CD4-positive, alpha-beta memory T cell (primary cell): ENCODE data around the gene SLC25A48. TPM values are rescaled to one million over a fixed set of nuclear protein-coding genes. Genes with fewer than 3 reads are reported as not detected.

Source experiments
- CTCF ChIA-PET: fragments of 350-600 bp; sonication (Branson Sonifier 250); formaldehyde crosslinking; loops from one replicate; lab custom pipeline; 2021; ENCODE audit warnings: inconsistent platforms; ENCODE audit not compliant: partially characterized antibody; lab: Charles Lee
- POLR2A ChIA-PET: fragments of 350-600 bp; sonication (Branson Sonifier 250); formaldehyde crosslinking; loops from one replicate; lab custom pipeline; 2021; ENCODE audit not compliant: partially characterized antibody; lab: Charles Lee
- DNase-seq, 5 donors: peaks; one replicate each; pipeline versions ENCODE4 v3.0.0 to v3.0.0-alpha.2; 2020 to 2022; ENCODE audit warnings: mixed read lengths in 1 of 5
- H3K27ac ChIP-seq: one replicate; pipeline ENCODE4 v1.7.0; 2013; ENCODE audit warnings: low read depth, low read length
- H3K27me3 ChIP-seq: 2 replicates; pipeline ENCODE4 v1.7.0; 2013; ENCODE audit warnings: mild to moderate bottlenecking, low read length, moderate library complexity; ENCODE audit not compliant: insufficient read depth
- H3K36me3 ChIP-seq: 2 replicates; pipeline ENCODE4 v1.7.0; 2013; ENCODE audit warnings: mild to moderate bottlenecking, low read length, moderate library complexity; ENCODE audit not compliant: insufficient read depth
- H3K4me1 ChIP-seq: 2 replicates; pipeline ENCODE4 v1.7.0; 2013; ENCODE audit warnings: mild to moderate bottlenecking, low read length, moderate library complexity; ENCODE audit not compliant: insufficient read depth
- H3K4me3 ChIP-seq, 2 donors: one replicate each; pipeline ENCODE4 v1.7.0; 2013; ENCODE audit warnings: low read length in 2 of 2, mild to moderate bottlenecking in 1 of 2
- H3K9me3 ChIP-seq, 2 donors: one replicate each; pipeline ENCODE4 v1.7.0; 2013; ENCODE audit warnings: low read length in 2 of 2, control low read depth in 1 of 2; ENCODE audit not compliant: control insufficient read depth in 1 of 2
- H3K27ac Mint-ChIP-seq, 7 donors: one replicate each; pipeline ENCODE4 v1.8.0; 2020 to 2021; ENCODE audit warnings: mixed read lengths in 7 of 7, mild to moderate bottlenecking in 6 of 7, inconsistent platforms in 3 of 7, moderate library complexity in 3 of 7
- H3K27me3 Mint-ChIP-seq, 2 donors: one replicate each; pipeline ENCODE4 v1.8.0; 2020 to 2021; ENCODE audit warnings: mixed read lengths in 2 of 2
- H3K36me3 Mint-ChIP-seq, 2 donors: one replicate each; pipeline ENCODE4 v1.8.0; 2020 to 2021; ENCODE audit warnings: mixed read lengths in 2 of 2, inconsistent platforms in 1 of 2, mild to moderate bottlenecking in 1 of 2
- H3K4me1 Mint-ChIP-seq, 4 donors: one replicate each; pipeline ENCODE4 v1.8.0; 2020 to 2021; ENCODE audit warnings: mixed read lengths in 4 of 4, mild to moderate bottlenecking in 1 of 4
- H3K4me3 Mint-ChIP-seq, 8 donors: one replicate each; pipeline ENCODE4 v1.8.0; 2020 to 2021; ENCODE audit warnings: mixed read lengths in 8 of 8, mild to moderate bottlenecking in 7 of 8, moderate library complexity in 6 of 8, inconsistent platforms in 3 of 8
- H3K9me3 Mint-ChIP-seq, 8 donors: one replicate each; pipeline ENCODE4 v1.8.0; 2020 to 2021; ENCODE audit warnings: mixed read lengths in 8 of 8, mild to moderate bottlenecking in 5 of 8, inconsistent platforms in 3 of 8, moderate library complexity in 1 of 8
- intact Hi-C: fragments of 100-400 bp; cut with micrococcal nuclease; formaldehyde crosslinking; loops from one replicate; pipeline ENCODE4 v1.15.1; 2023
- polyA plus RNA-seq, 2 donors: library from polyadenylated mRNA; unstranded; fragments of 300-500 nt; fragmentation: Illumina TruSeq; gene quantifications; one replicate each; pipeline ENCODE4 v1.2.3, GENCODE V29; 2021
- total RNA-seq, 2 experiments: library from RNA; stranded (reverse); gene quantifications; one replicate each; pipeline ENCODE4 v1.2.3, GENCODE V29; 2021

Gene SLC25A48
- total and polyA plus RNA-seq, 4 experiments from 2014 or later, result not detected

DNA sequence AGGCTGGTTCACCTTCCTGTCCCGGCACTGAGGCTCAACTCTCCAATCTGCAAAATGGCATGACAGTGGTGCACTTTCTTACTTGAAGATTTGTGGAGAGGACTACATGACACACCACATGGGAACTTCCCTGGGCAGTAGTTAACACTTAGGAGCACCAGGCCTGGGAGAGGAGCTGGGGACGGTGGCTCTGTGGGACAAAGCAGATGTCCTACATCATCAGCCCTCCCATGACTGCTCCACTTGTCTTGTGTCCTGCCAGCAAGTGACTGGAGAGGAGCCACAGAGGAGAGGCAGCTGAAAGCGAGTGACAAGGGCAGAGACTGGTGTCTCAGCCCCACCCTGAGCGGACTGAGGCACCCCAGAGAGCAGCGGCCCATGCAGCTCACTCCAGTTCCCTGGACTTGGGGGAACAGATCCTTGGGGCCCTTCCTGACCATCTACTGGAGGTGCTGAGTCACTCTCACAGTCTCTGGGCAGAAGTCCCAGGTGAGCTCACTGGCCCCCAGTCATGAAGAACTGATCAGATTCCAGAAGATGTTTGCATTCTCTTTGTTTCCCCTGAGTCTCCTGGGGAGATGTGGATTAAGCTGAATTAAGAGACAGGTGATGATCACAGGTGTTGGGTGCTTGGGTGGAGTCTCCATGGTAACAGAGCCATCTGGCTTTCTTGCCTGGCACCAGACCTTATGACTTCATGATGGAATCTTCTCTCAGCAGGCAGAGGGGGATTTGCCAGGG is 13.2 kb upstream of the SLC25A48 start:
- Histone ChIP-seq H3K27me3 (no peaks in the 10 kb centered on the region), H3K4me3 (no peak overlapping the region), H3K4me1 (no peaks in the 10 kb centered on the region), H3K9me3 (no peaks in the 10 kb centered on the region), H3K36me3 (no peaks in the 10 kb centered on the region), H3K27ac (no peak overlapping the region)
- DNase-seq, result no peak
- intact Hi-C loops, result no loop called here
- H3K27ac Mint-ChIP-seq, result peak overlapping the region in 1 of 7 donors; percentile 24
- H3K27me3 Mint-ChIP-seq, result peaks cover 2% of the 10 kb centered on the region in 2 donors
- no peak overlapping the region for H3K4me3 Mint-ChIP-seq
- ChIA-PET POLR2A (no interaction called here), CTCF (interaction anchor here (0.6 kb wide), 1 partner anchor 270 kb away, joined by 4 read pairs; no protein-coding TSS in a partner anchor)
- H3K9me3 Mint-ChIP-seq, result no peaks in the 10 kb centered on the region
- H3K36me3 Mint-ChIP-seq, result no peaks in the 10 kb centered on the region
- no peaks in the 10 kb centered on the region for H3K4me1 Mint-ChIP-seq

DNA sequence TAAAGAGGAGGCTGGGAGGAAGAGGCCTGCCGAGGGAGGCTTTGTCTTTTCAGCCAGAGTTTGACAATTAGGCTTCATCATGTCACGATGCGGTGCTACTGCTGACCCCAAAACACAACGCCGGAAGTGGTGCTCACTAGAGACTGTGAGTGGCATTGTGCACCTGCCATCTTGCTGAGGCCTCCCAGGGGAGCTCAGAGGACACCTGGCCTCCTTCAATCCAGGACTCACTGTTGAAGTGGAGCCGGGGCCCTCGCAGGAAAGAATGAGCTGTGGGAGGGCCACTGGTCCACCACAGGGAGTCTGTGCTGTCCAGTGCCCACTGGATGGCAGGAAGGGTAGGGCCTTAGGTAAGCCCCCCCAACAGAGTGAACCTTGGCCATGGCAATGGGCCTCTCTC is 12.7 kb upstream of the SLC25A48 start:
- Histone ChIP-seq H3K9me3 (no peaks in the 10 kb centered on the region), H3K36me3 (no peaks in the 10 kb centered on the region), H3K4me1 (no peaks in the 10 kb centered on the region), H3K27ac (no peak overlapping the region), H3K27me3 (no peaks in the 10 kb centered on the region), H3K4me3 (no peak overlapping the region)
- H3K4me1 Mint-ChIP-seq, result no peaks in the 10 kb centered on the region
- CTCF ChIA-PET, result no interaction called here
- peaks cover 2% of the 10 kb centered on the region in 2 donors for H3K27me3 Mint-ChIP-seq
- DNase-seq, result no peak
- H3K4me3 Mint-ChIP-seq, result no peak overlapping the region
- intact Hi-C loops, result no loop called here
- H3K36me3 Mint-ChIP-seq, result no peaks in the 10 kb centered on the region
- no peak overlapping the region for H3K27ac Mint-ChIP-seq
- no peaks in the 10 kb centered on the region for H3K9me3 Mint-ChIP-seq
- POLR2A ChIA-PET, result no interaction called here

DNA sequence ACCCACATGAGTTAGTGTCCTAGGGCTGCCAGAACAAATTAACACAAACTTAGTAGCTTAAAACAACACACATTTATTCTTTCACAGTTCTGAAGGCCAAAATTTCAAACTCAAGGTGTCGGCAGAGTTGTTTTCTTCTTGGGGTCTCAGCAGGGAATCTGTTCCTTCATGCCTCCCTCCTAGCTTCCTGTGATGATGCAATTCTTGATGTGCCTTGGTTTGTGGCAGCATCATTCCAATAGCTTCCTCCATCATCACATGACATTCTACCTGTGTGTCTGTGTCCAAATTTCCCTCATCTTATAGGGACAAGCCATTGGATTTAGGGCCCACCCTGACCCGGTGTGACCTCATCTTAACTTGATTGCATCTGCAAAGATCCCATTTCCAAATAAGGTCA is 12.2 kb upstream of the SLC25A48 start:
- no peaks in the 10 kb centered on the region for H3K27me3 ChIP-seq
- ChIA-PET POLR2A (no interaction called here), CTCF (no interaction called here)
- Mint-ChIP-seq H3K36me3 (no peaks in the 10 kb centered on the region), H3K27ac (no peak overlapping the region), H3K4me3 (no peak overlapping the region), H3K4me1 (no peaks in the 10 kb centered on the region), H3K27me3 (peaks cover 0 to 2% of the 10 kb centered on the region in 2 donors), H3K9me3 (no peaks in the 10 kb centered on the region)
- intact Hi-C loops, result no loop called here
- H3K9me3 ChIP-seq, result no peaks in the 10 kb centered on the region
- no peaks in the 10 kb centered on the region for H3K4me1 ChIP-seq
- no peak overlapping the region for H3K27ac ChIP-seq
- DNase-seq, result no peak
- no peak overlapping the region for H3K4me3 ChIP-seq
- H3K36me3 ChIP-seq, result no peaks in the 10 kb centered on the region

DNA sequence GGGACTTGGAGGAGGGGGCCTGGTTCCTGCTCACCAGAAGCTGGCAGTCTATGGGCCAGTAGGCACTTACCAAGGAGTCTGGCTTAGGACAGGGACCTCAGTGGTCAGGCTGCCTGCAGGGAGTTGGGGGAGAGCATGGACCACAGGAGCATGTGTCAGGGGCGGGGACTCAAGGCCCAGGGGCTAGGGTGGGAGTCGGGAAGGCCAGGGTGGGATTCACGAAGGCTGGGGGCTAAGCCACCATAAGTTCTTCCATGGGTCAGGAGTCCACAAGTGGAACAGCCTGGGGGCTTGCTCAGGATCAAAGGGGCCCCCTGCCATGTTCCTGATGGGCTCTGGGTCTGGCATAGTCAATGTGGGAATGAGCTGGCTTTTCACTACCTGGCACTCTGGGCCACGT is 11.5 kb upstream of the SLC25A48 start:
- DNase-seq, result no peak
- POLR2A ChIA-PET, result no interaction called here
- Histone ChIP-seq H3K36me3 (no peaks in the 10 kb centered on the region), H3K27ac (no peak overlapping the region), H3K4me3 (no peak overlapping the region), H3K9me3 (no peaks in the 10 kb centered on the region), H3K4me1 (no peaks in the 10 kb centered on the region), H3K27me3 (no peaks in the 10 kb centered on the region)
- Mint-ChIP-seq H3K27ac (no peak overlapping the region), H3K36me3 (no peaks in the 10 kb centered on the region), H3K9me3 (no peaks in the 10 kb centered on the region), H3K4me3 (no peak overlapping the region), H3K4me1 (no peaks in the 10 kb centered on the region), H3K27me3 (peaks cover 0 to 2% of the 10 kb centered on the region in 2 donors)
- intact Hi-C loops, result no loop called here
- CTCF ChIA-PET, result no interaction called here

DNA sequence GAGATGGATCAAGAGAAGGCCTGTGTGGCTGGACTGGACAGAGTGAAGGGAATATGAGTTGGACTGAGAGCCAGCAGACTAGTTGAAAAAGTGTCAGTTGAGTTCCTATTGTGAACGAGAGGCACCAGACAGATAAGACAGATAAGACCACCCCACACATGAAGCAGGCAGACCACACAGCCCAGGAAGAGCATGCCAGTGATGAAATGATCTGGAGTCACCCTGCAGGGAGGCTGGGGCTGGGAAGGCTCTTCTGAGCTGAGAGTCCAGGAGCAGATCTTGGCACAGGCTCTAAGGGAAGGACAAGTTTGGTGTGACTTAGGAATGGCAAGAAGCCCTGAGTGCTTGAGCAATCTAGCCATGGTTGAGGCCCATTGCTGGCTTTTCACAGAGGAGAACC is 10.6 kb upstream of the SLC25A48 start:
- Histone ChIP-seq H3K4me3 (no peak overlapping the region), H3K9me3 (no peaks in the 10 kb centered on the region), H3K4me1 (no peaks in the 10 kb centered on the region), H3K27ac (no peak overlapping the region), H3K27me3 (no peaks in the 10 kb centered on the region), H3K36me3 (no peaks in the 10 kb centered on the region)
- no peak overlapping the region for H3K27ac Mint-ChIP-seq
- H3K9me3 Mint-ChIP-seq, result no peaks in the 10 kb centered on the region
- DNase-seq, result no peak
- intact Hi-C loops, result no loop called here
- no peaks in the 10 kb centered on the region for H3K36me3 Mint-ChIP-seq
- H3K4me3 Mint-ChIP-seq, result no peak overlapping the region
- ChIA-PET CTCF (interaction anchor here (1.5 kb wide), 1 partner anchor 11 kb away, joined by 3 read pairs; no protein-coding TSS in a partner anchor), POLR2A (no interaction called here)
- H3K27me3 Mint-ChIP-seq, result no peaks in the 10 kb centered on the region
- no peaks in the 10 kb centered on the region for H3K4me1 Mint-ChIP-seq

DNA sequence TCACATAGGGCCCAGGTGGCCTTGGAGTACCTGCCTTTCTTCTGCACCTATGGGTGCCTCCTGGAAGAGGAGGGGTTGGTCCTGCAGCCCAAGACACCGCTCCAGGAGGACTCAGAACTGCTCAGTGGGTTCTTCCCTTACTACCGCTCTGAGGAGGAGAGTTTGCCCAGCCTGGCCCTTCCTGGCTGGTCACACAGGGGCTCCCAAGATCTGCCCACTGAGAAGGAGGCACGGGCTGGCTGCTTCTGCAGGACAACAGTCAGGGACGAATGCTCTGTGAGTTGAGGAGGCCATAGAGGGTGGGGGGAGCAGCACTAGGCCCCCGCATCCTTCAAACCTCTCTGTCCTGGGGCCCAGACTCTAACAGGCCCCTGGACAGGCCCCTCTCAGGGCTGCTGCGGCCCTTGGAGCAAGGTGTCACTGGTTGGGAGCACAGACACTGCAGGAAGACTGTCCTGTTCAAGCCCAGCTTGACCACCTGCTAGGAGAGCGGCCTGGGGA is 9.9 kb upstream of the SLC25A48 start:
- CTCF ChIA-PET, result interaction anchor here (1.5 kb wide), 1 partner anchor 12 kb away, joined by 3 read pairs; no protein-coding TSS in a partner anchor
- Histone ChIP-seq H3K36me3 (no peaks in the 10 kb centered on the region), H3K27me3 (no peaks in the 10 kb centered on the region), H3K27ac (no peak overlapping the region), H3K4me1 (no peaks in the 10 kb centered on the region), H3K9me3 (no peaks in the 10 kb centered on the region), H3K4me3 (no peak overlapping the region)
- peaks cover 0 to 3% of the 10 kb centered on the region in 2 donors for H3K27me3 Mint-ChIP-seq
- no peaks in the 10 kb centered on the region for H3K9me3 Mint-ChIP-seq
- H3K4me1 Mint-ChIP-seq, result no peaks in the 10 kb centered on the region
- no peak overlapping the region for H3K4me3 Mint-ChIP-seq
- no peak overlapping the region for H3K27ac Mint-ChIP-seq
- DNase-seq, result no peak
- intact Hi-C loops, result no loop called here
- POLR2A ChIA-PET, result no interaction called here
- H3K36me3 Mint-ChIP-seq, result no peaks in the 10 kb centered on the region

DNA sequence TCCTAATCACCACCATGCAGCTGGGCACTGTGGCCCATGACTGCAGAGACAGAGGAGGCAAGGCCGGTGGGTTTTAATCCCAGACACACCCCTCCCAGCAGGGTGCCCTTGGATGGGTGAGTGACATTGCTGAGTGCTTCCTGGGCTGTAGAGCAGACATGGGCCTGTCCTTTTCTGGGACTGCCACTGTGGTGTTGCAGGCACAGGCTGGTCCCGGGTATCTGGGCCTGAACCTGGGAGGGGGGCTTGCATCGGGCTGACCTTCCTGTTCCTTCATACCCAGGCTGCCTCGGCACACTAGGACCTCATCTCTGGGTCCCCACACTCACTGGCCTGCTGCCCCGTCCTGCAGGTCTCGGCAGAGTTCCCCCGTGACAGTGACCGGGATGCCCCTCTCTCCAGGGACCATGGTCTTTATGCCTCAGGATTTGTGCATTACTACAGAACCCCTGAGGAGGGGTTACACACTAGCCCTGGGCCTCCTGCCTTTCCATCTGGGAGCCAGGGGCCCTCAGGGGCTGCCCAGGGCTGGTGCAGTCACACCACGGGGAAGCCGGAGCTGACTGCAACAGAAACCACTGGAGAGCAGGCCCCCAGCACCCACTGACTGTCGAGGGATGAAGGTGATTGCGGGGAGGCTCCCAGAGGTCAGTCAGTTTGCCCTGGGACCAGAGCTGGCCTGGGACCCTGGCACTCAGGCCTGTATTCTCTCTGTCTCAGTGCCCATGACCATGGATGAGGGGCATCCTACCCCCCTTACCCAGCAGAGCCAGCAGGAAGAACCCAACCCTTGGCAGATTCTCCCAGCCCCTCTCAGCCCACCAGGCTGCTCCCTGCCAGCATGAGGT is 8.9 kb upstream of the SLC25A48 start:
- ChIA-PET CTCF (no interaction called here), POLR2A (no interaction called here)
- no peak overlapping the region for H3K27ac ChIP-seq
- H3K27me3 Mint-ChIP-seq, result peaks cover 7 to 11% of the 10 kb centered on the region in 2 donors
- no peaks in the 10 kb centered on the region for H3K4me1 ChIP-seq
- H3K4me3 ChIP-seq, result no peak overlapping the region
- H3K27me3 ChIP-seq, result peaks cover under 1% of the 10 kb centered on the region
- peaks cover 0 to 2% (median 0%) of the 10 kb centered on the region in 4 donors for H3K4me1 Mint-ChIP-seq
- H3K27ac Mint-ChIP-seq, result no peak overlapping the region
- DNase-seq, result no peak
- H3K9me3 ChIP-seq, result no peaks in the 10 kb centered on the region
- no peaks in the 10 kb centered on the region for H3K9me3 Mint-ChIP-seq
- intact Hi-C loops, result no loop called here
- no peak overlapping the region for H3K4me3 Mint-ChIP-seq
- H3K36me3 ChIP-seq, result no peaks in the 10 kb centered on the region
- H3K36me3 Mint-ChIP-seq, result no peaks in the 10 kb centered on the region
